ENCODE measurements around the gene ZNF343. TPM values are rescaled to one million over a fixed set of nuclear protein-coding genes. Genes with fewer than 3 reads are reported as not detected.

Gene ZNF343
- polyA plus RNA-seq, 1 of the 3 experiments (the other 2 are of a cell fraction): 11.0 TPM

DNA sequence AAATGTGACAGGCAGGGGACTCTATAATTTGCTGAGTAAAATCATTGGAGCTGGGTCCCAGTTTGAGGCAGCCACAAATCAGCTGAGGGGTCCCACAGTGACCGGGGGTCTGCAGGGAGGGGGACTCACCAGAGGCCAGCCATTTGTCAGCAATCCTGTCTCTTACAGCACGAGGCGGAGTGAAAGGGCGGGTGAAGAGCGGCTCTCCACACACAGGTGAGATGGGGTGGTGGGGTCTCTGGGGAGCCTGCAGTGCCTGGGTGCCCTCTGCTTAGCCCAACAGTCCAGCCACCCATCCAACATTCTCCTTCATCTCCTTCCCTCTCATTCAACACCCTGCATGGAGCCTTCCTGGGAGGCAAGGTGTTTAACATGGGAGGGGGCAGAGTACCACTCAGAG lies 28.4 kb upstream of the ZNF343 start (continued):
- TF ChIP-seq ELF1 (IDR thresholded peaks at IDR 0.05) (no peak), GABPA (IDR thresholded peaks at IDR 0.05; ENCODE audit: low read depth) (no peak), EZH2phosphoT487 (IDR thresholded peaks at IDR 0.05; ENCODE audit: borderline replicate concordance, low read depth) (no peak)
- TF ChIP-seq, protein P1, sequence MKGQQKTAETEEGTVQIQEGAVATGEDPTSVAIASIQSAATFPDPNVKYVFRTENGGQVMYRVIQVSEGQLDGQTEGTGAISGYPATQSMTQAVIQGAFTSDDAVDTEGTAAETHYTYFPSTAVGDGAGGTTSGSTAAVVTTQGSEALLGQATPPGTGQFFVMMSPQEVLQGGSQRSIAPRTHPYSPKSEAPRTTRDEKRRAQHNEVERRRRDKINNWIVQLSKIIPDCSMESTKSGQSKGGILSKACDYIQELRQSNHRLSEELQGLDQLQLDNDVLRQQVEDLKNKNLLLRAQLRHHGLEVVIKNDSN (IDR thresholded peaks at IDR 0.05; ENCODE audit: borderline replicate concordance, low read depth): no peak
- TF ChIP-seq, protein P2, sequence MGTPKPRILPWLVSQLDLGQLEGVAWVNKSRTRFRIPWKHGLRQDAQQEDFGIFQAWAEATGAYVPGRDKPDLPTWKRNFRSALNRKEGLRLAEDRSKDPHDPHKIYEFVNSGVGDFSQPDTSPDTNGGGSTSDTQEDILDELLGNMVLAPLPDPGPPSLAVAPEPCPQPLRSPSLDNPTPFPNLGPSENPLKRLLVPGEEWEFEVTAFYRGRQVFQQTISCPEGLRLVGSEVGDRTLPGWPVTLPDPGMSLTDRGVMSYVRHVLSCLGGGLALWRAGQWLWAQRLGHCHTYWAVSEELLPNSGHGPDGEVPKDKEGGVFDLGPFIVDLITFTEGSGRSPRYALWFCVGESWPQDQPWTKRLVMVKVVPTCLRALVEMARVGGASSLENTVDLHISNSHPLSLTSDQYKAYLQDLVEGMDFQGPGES (IDR thresholded peaks at IDR 0.05; ENCODE audit: low read depth, low read length): no peak

DNA sequence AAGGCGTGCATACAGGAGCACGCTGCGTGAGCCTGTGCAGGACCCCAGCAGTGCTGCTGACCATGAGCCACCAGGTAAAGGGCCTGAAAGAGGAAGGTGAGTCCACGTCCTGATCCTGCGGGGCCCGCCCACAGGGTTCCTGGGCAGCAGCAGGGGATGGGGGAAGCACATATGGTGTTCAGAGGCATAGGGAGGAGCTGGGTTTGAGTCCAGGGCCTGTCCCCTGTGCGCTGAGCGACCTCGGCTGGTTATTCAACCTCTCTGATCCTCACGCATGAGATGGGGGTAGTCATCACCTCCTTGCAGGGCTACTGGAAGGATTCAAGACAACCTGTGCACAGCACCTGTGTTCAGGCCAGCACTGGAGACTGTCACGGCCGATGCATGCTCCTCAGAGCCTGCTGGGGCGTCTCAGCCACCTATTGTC lies 27.9 kb upstream of the ZNF343 start, which contains the start of gene TMC2:
Gene TMC2, plus strand, starts transcription at position 14 of the 427 bp plus-strand sequence. Its CDS starts 49 bp downstream, at position 63.
- H4K20me1 ChIP-seq (ENCODE audit: insufficient read depth): no peaks in the 10 kb centered on the region
- no peaks in the 10 kb centered on the region for H3K36me3 ChIP-seq (replicated peaks in 1 of 2; ENCODE audit: control insufficient read depth in 1 of 2, insufficient read depth in 2 of 2, low read length in 1 of 2)
- WGBS (ENCODE audit: low lambda C conversion rate): 66% methylated on average over 12 of the region's 13 CpGs
- ChIA-PET POLR2A (no interaction called here), CTCF (interaction anchor here (1.9 to 4.4 kb wide), 2 partner anchors 12 to 15 kb away, joined by 8 to 16 read pairs; no protein-coding TSS in a partner anchor)
- no peak for TF ChIP-seq MEF2A (IDR thresholded peaks at IDR 0.05; ENCODE audit: borderline replicate concordance, low read depth)
- TF ChIP-seq RAD21 (IDR thresholded peaks at IDR 0.05; ENCODE audit: low read length): no peak
- TF ChIP-seq, protein P1 (IDR thresholded peaks at IDR 0.05; ENCODE audit: borderline replicate concordance, low read depth): no peak
- no peak for TF ChIP-seq ELF1 (IDR thresholded peaks at IDR 0.05)
- TF ChIP-seq FOXM1 (IDR thresholded peaks at IDR 0.05; ENCODE audit: low read depth): no peak
- TF ChIP-seq POLR2AphosphoS5 (IDR thresholded peaks at IDR 0.05; ENCODE audit: low read depth, low read length): no peak
- TF ChIP-seq, protein P2 (IDR thresholded peaks at IDR 0.05; ENCODE audit: low read depth, low read length): no peak
- TF ChIP-seq, protein P3, sequence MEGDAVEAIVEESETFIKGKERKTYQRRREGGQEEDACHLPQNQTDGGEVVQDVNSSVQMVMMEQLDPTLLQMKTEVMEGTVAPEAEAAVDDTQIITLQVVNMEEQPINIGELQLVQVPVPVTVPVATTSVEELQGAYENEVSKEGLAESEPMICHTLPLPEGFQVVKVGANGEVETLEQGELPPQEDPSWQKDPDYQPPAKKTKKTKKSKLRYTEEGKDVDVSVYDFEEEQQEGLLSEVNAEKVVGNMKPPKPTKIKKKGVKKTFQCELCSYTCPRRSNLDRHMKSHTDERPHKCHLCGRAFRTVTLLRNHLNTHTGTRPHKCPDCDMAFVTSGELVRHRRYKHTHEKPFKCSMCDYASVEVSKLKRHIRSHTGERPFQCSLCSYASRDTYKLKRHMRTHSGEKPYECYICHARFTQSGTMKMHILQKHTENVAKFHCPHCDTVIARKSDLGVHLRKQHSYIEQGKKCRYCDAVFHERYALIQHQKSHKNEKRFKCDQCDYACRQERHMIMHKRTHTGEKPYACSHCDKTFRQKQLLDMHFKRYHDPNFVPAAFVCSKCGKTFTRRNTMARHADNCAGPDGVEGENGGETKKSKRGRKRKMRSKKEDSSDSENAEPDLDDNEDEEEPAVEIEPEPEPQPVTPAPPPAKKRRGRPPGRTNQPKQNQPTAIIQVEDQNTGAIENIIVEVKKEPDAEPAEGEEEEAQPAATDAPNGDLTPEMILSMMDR (IDR thresholded peaks at IDR 0.05): no peak
- TF ChIP-seq, protein P4, sequence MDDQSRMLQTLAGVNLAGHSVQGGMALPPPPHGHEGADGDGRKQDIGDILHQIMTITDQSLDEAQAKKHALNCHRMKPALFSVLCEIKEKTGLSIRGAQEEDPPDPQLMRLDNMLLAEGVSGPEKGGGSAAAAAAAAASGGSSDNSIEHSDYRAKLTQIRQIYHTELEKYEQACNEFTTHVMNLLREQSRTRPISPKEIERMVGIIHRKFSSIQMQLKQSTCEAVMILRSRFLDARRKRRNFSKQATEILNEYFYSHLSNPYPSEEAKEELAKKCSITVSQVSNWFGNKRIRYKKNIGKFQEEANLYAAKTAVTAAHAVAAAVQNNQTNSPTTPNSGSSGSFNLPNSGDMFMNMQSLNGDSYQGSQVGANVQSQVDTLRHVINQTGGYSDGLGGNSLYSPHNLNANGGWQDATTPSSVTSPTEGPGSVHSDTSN (IDR thresholded peaks at IDR 0.05): no peak
- no peak for TF ChIP-seq CHD2 (IDR thresholded peaks at IDR 0.05; ENCODE audit: low read length, partially characterized antibody)
- no peak for TF ChIP-seq EZH2phosphoT487 (IDR thresholded peaks at IDR 0.05; ENCODE audit: borderline replicate concordance, low read depth)
- no peaks in the 10 kb centered on the region for H3K4me1 ChIP-seq (ENCODE audit: control insufficient read depth in 1 of 2, insufficient read depth in 2 of 2, low read depth in 1 of 2, low read length in 1 of 2)
- H3K27me3 ChIP-seq (ENCODE audit: insufficient read depth): peaks cover 13% of the 10 kb centered on the region; the same call in 1 of the 2 replicates
- no peak within 1 kb of the TSS for H2AFZ ChIP-seq (ENCODE audit: low read depth)
- H3K9me2 ChIP-seq: no peaks in the 10 kb centered on the region
- no peak within 1 kb of the TSS for H3K9ac ChIP-seq
- no peaks in the 10 kb centered on the region for H3K79me2 ChIP-seq (ENCODE audit: insufficient read depth)
- no peak within 1 kb of the TSS for H3K27ac ChIP-seq (ENCODE audit: low read depth in 2 of 2, low read length in 1 of 2)
- H3K9me3 ChIP-seq: no peaks in the 10 kb centered on the region
- no peaks in the 10 kb centered on the region for H3F3A ChIP-seq (replicated peaks; ENCODE audit: insufficient read depth)
- H3K4me3 ChIP-seq (ENCODE audit: low read depth in 2 of 2, low read length in 1 of 2): no peak within 1 kb of the TSS
- no peak within 1 kb of the TSS for H3K4me2 ChIP-seq
- DNase-seq: no peak

Data from SK-N-SH (cell line).